IMR-90 (cell line): ENCODE measurements around the gene C10orf90. TPM values are rescaled to one million over a fixed set of nuclear protein-coding genes. Genes with fewer than 3 reads are reported as not detected.

Source experiments
- ATAC-seq: fragments of 200-7000 bp; cut with Tn5 transposase; 2 replicates; pipeline ENCODE4 v1.9.1; 2020; ENCODE audit warnings: low read depth, mild to moderate bottlenecking, moderate library complexity
- BruUV-seq: library from RNA; stranded (reverse); fragments of 400-500 nt; replicated peaks from 2 replicates; lab custom pipeline; 2021; lab: Mats Ljungman, UMichigan
- CTCF ChIA-PET: fragments of 300-600 bp; formaldehyde crosslinking; extraction: SDS; loops from one replicate; lab custom pipeline; 2021; ENCODE audit warnings: antibody characterized with exemption; lab: Yijun Ruan, JAX
- POLR2A ChIA-PET: fragments of 300-600 bp; sonication (Branson Sonifier 250); formaldehyde crosslinking; loops from one replicate; lab custom pipeline; 2022; ENCODE audit warnings: antibody characterized with exemption; ENCODE audit not compliant: unreplicated experiment; lab: Charles Lee
- DNase-seq: peaks from one replicate; pipeline ENCODE4 v3.0.0; 2013
- H2AFZ ChIP-seq: replicated peaks from 2 replicates; pipeline ENCODE3; 2013; ENCODE audit warnings: low read length, mild to moderate bottlenecking; ENCODE audit not compliant: poor library complexity
- H2AK5ac ChIP-seq: 2 replicates; pipeline ENCODE4 v1.6.1; 2013; ENCODE audit warnings: low read depth, low read length, inconsistent platforms
- H2AK9ac ChIP-seq: replicated peaks from 2 replicates; pipeline ENCODE3; 2013; ENCODE audit warnings: mild to moderate bottlenecking, low read depth, low read length, moderate library complexity; ENCODE audit not compliant: poor library complexity
- H2BK120ac ChIP-seq: 2 replicates; pipeline ENCODE4 v1.6.1; 2013; ENCODE audit warnings: low read depth, low read length, inconsistent platforms
- H2BK15ac ChIP-seq: 3 replicates; pipeline ENCODE4 v1.6.1; 2013; ENCODE audit warnings: low read depth, low read length, inconsistent platforms
- H2BK20ac ChIP-seq: 2 replicates; pipeline ENCODE4 v1.6.1; 2013; ENCODE audit warnings: low read depth, mild to moderate bottlenecking, inconsistent platforms, low read length, moderate library complexity
- H2BK5ac ChIP-seq: 2 replicates; pipeline ENCODE4 v1.6.1; 2013; ENCODE audit warnings: mild to moderate bottlenecking, low read depth, low read length, inconsistent platforms; ENCODE audit not compliant: poor library complexity, severe bottlenecking
- H3K14ac ChIP-seq: replicated peaks from 2 replicates; pipeline ENCODE4 v1.6.1; 2013; ENCODE audit warnings: low read depth, low read length, inconsistent platforms
- H3K18ac ChIP-seq: 2 replicates; pipeline ENCODE4 v1.6.1; 2013; ENCODE audit warnings: low read depth, low read length, control low read depth
- H3K23ac ChIP-seq: 2 replicates; pipeline ENCODE4 v1.6.1; 2013; ENCODE audit warnings: low read depth, low read length, inconsistent platforms
- H3K27ac ChIP-seq: 2 replicates; pipeline ENCODE4 v1.5.1; 2013; ENCODE audit warnings: mild to moderate bottlenecking, control low read depth, low read length; ENCODE audit not compliant: insufficient read depth
- H3K27me3 ChIP-seq: 2 replicates; pipeline ENCODE4 v1.6.1; 2013; ENCODE audit warnings: low read length; ENCODE audit not compliant: control insufficient read depth, insufficient read depth
- H3K36me3 ChIP-seq: 2 replicates; pipeline ENCODE4 v1.6.1; 2013; ENCODE audit warnings: low read length, mixed read lengths; ENCODE audit not compliant: control insufficient read depth, insufficient read depth
- H3K4ac ChIP-seq: 2 replicates; pipeline ENCODE4 v1.6.1; 2013; ENCODE audit warnings: low read depth, low read length, inconsistent platforms
- H3K4me1 ChIP-seq: 2 replicates; pipeline ENCODE4 v1.6.1; 2013; ENCODE audit warnings: low read length, mixed read lengths; ENCODE audit not compliant: control insufficient read depth, insufficient read depth
- H3K4me2 ChIP-seq: 2 replicates; pipeline ENCODE4 v1.6.1; 2013; ENCODE audit warnings: low read depth, mild to moderate bottlenecking, control low read depth, low read length, moderate library complexity
- H3K4me3 ChIP-seq: 2 replicates; pipeline ENCODE4 v1.5.1; 2013; ENCODE audit warnings: low read depth, mild to moderate bottlenecking, control low read depth, low read length, moderate library complexity; ENCODE audit not compliant: insufficient read depth
- H3K56ac ChIP-seq: 2 replicates; pipeline ENCODE4 v1.6.1; 2013; ENCODE audit warnings: low read length, inconsistent platforms; ENCODE audit not compliant: insufficient read depth; ENCODE audit errors: extremely low read depth
- H3K79me1 ChIP-seq, 2 experiments: 2 replicates each; pipeline ENCODE4 v1.6.1; 2013; ENCODE audit warnings: low read length in 2 of 2, inconsistent platforms in 1 of 2, low read depth in 1 of 2
- H3K9ac ChIP-seq: 2 replicates; pipeline ENCODE4 v1.6.1; 2013; ENCODE audit warnings: low read depth, low read length, control low read depth
- H3K9me1 ChIP-seq: 2 replicates; pipeline ENCODE4 v1.6.1; 2013; ENCODE audit warnings: low read length, inconsistent platforms; ENCODE audit not compliant: insufficient read depth
- H3K9me3 ChIP-seq: 2 replicates; pipeline ENCODE4 v1.6.1; 2013; ENCODE audit warnings: low read length; ENCODE audit not compliant: control insufficient read depth, insufficient read depth
- H4K20me1 ChIP-seq: 2 replicates; pipeline ENCODE4 v1.6.1; 2013; ENCODE audit warnings: low read length, inconsistent platforms; ENCODE audit not compliant: insufficient read depth
- H4K5ac ChIP-seq: 2 replicates; pipeline ENCODE4 v1.6.1; 2013; ENCODE audit warnings: mild to moderate bottlenecking, low read depth, low read length, control low read depth
- H4K8ac ChIP-seq, 2 experiments: 2 replicates each; pipeline ENCODE4 v1.6.1; 2013; ENCODE audit warnings: low read depth in 2 of 2, low read length in 2 of 2, control low read depth in 1 of 2, inconsistent platforms in 1 of 2
- H4K91ac ChIP-seq: 2 replicates; pipeline ENCODE4 v1.6.1; 2013; ENCODE audit warnings: low read depth, low read length, inconsistent platforms; ENCODE audit not compliant: insufficient read depth
- BHLHE40 ChIP-seq: fragments of 150-350 bp; IDR thresholded peaks from 2 replicates; pipeline ENCODE4 v1.6.1; 2016; ENCODE audit warnings: mild to moderate bottlenecking, low read depth, low read length
- CEBPB ChIP-seq: IDR thresholded peaks from 2 replicates; pipeline ENCODE4 v1.6.1; 2012; ENCODE audit warnings: low read depth, low read length, improper control_type of control experiment
- CHD1 ChIP-seq: IDR thresholded peaks from 2 replicates; pipeline ENCODE4 v1.6.1; 2012; ENCODE audit warnings: low read depth, low read length, improper control_type of control experiment
- FOS ChIP-seq: fragments of 150-350 bp; IDR thresholded peaks from 2 replicates; pipeline ENCODE4 v1.6.1; 2016; ENCODE audit warnings: low read depth, low read length
- MAFK ChIP-seq: IDR thresholded peaks from 2 replicates; pipeline ENCODE4 v1.6.1; 2012; ENCODE audit warnings: low read depth, low read length, improper control_type of control experiment
- NFE2L2 ChIP-seq: fragments of 150-350 bp; IDR thresholded peaks from 2 replicates; pipeline ENCODE4 v1.6.1; 2016; ENCODE audit warnings: low read depth, mild to moderate bottlenecking, low read length
- RCOR1 ChIP-seq: IDR thresholded peaks from 2 replicates; pipeline ENCODE4 v1.6.1; 2012; ENCODE audit warnings: mild to moderate bottlenecking, low read length, improper control_type of control experiment; ENCODE audit not compliant: insufficient replicate concordance
- RFX5 ChIP-seq: IDR thresholded peaks from 2 replicates; pipeline ENCODE4 v1.8.0; 2012; ENCODE audit warnings: low read depth, mild to moderate bottlenecking, low read length, moderate library complexity
- WGBS, 2 experiments: methylation state at CpG; one replicate each; pipeline versions ENCODE4 v1.1.5 to v1.1.7; 2013; ENCODE audit warnings: missing lambda C conversion rate in 2 of 2; ENCODE audit not compliant: insufficient read length in 1 of 2; ENCODE audit errors: extremely low coverage in 2 of 2; 5-methylcytosine and 5-hydroxymethylcytosine counted together
- dilution Hi-C: fragments of 300-500 bp; cut with HindIII; formaldehyde crosslinking; loops from one replicate; pipeline ENCODE4 v1.14.3; 2018; ENCODE audit warnings: low sequenced_read_pairs; ENCODE audit not compliant: unreplicated experiment
- in situ Hi-C: fragments of 300-500 bp; cut with MboI; formaldehyde crosslinking; loops from 3 replicates; pipeline ENCODE4 v1.14.3; 2019; ENCODE audit warnings: low sequenced_read_pairs, inconsistent platforms, mixed read lengths
- intact Hi-C: fragments of 100-400 bp; cut with micrococcal nuclease; formaldehyde crosslinking; loops from 2 replicates; pipeline ENCODE4 v1.10.0; 2022
- polyA plus RNA-seq, 3 experiments: library from polyadenylated mRNA; depleted of rRNA; stranded (reverse); fragments of >200 nt; gene quantifications; 2 replicates each; pipeline ENCODE4 v1.2.3, GENCODE V29; 2012; ENCODE audit warnings: low replicate concordance in 1 of 3
- total RNA-seq: library from RNA; depleted of rRNA; stranded (reverse); fragments of >200 nt; gene quantifications from 2 replicates; pipeline ENCODE4 v1.2.3, GENCODE V29; 2012

Gene C10orf90
- total and polyA plus RNA-seq, 2 of the 4 experiments (the other 2 are of a cell fraction) = 0.05 to 0.18 TPM

- ATAC-seq (no peak), DNase-seq (no peak)
- CTCF ChIA-PET = no interaction called here
- H3K27ac ChIP-seq = no peak overlapping the region
- POLR2A ChIA-PET = no interaction called here
- H2BK15ac ChIP-seq = no peak overlapping the region
- no peak overlapping the region for H2AK9ac ChIP-seq
- H4K5ac ChIP-seq = no peak overlapping the region
- TF ChIP-seq NFE2L2 (no peak), CEBPB (no peak), RCOR1 (no peak), BHLHE40 (no peak), RFX5 (no peak), CHD1 (no peak), FOS (no peak), MAFK (no peak)
- no peak overlapping the region for H3K4me2 ChIP-seq
- intact Hi-C loops = no loop called here
- 78% methylated on average over 13 of the region's 14 CpGs; no CpG with 5 or more reads in 1 of the 2 experiments for WGBS, 2 experiments
- H3K9me3 ChIP-seq = no peaks in the 10 kb centered on the region
- H2AFZ ChIP-seq = no peak overlapping the region
- no peak overlapping the region for H2AK5ac ChIP-seq
- no peak overlapping the region for H3K14ac ChIP-seq
- no peak overlapping the region for H3K4ac ChIP-seq
- dilution Hi-C loops = no loop called here
- no peak overlapping the region for H3K4me3 ChIP-seq
- peaks cover 1% of the 10 kb centered on the region; the same call in 1 of the 2 replicates for H3K27me3 ChIP-seq
- no peak overlapping the region for H2BK5ac ChIP-seq
- no peak overlapping the region for H2BK20ac ChIP-seq
- H4K91ac ChIP-seq = no peak overlapping the region
- no peak overlapping the region for H3K18ac ChIP-seq
- H3K4me1 ChIP-seq = no peaks in the 10 kb centered on the region
- H3K79me1 ChIP-seq = no peaks in the 10 kb centered on the region
- H3K23ac ChIP-seq = no peak overlapping the region
- in situ Hi-C loops = no loop called here
- H3K9ac ChIP-seq = no peak overlapping the region
- no peaks in the 10 kb centered on the region for H3K9me1 ChIP-seq
- H4K20me1 ChIP-seq = no peaks in the 10 kb centered on the region
- H2BK120ac ChIP-seq = no peak overlapping the region
- H3K36me3 ChIP-seq = no peaks in the 10 kb centered on the region
- H4K8ac ChIP-seq = no peak overlapping the region
- no TSS peak for BruUV-seq
- H3K56ac ChIP-seq = no peak overlapping the region
These were observed 84.4 kb downstream of the C10orf90 start for GRCh38 chr10:126586128-126586527.
